K562 (cell line): Measurements from ENCODE around the gene WDR47. TPM values are rescaled to one million over a fixed set of nuclear protein-coding genes. Genes with fewer than 3 reads are reported as not detected.

Experiments used
- ATAC-seq: fragments of 200-7000 bp; cut with Tn5 transposase; 3 replicates; pipeline ENCODE4 v1.9.1; 2020; ENCODE audit warnings: moderate library complexity
- BruUV-seq: library from RNA; stranded (reverse); fragments of 400-500 nt; replicated peaks from 2 replicates; lab custom pipeline; 2021; lab: Mats Ljungman, UMichigan
- CTCF ChIA-PET: fragments of 300-600 bp; formaldehyde crosslinking; extraction: SDS; loops from one replicate; lab custom pipeline; 2021; ENCODE audit warnings: low intra/inter-chr PET ratio; lab: Yijun Ruan, JAX
- POLR2A ChIA-PET: fragments of 300-600, 350-650 bp; sonication (Branson Sonifier 250); formaldehyde crosslinking; extraction: SDS; loops from one replicate; lab custom pipeline; 2021; ENCODE audit warnings: antibody characterized with exemption, inconsistent platforms; lab: Yijun Ruan, JAX
- DNase-seq, 4 experiments: peaks; one replicate each; pipeline versions ENCODE4 v3.0.0 to v3.0.0-alpha.2; 2011 to 2018; ENCODE audit warnings: low spot score in 3 of 4, mixed read lengths in 3 of 4; ENCODE audit errors: extremely low read depth in 1 of 4
- FAIRE-seq: peaks from 2 replicates; lab custom pipeline; 2011; peaks lifted over from hg19 to GRCh38; lab: Jason Lieb, UNC
- H2AFZ ChIP-seq: 2 replicates; pipeline ENCODE4 v1.6.0; 2011; ENCODE audit warnings: low read depth, low read length, control low read depth, inconsistent platforms
- H3K27ac ChIP-seq: fragments of 200-600 bp; 3 replicates; pipeline ENCODE4 v1.8.0; 2011; ENCODE audit warnings: low read depth, mild to moderate bottlenecking, control low read depth, inconsistent platforms, low read length, moderate library complexity, mixed read lengths; ENCODE audit errors: extremely low read depth
- H3K27me3 ChIP-seq, 2 experiments: fragments of 300-600 bp in 1 of 2; 2 replicates in 1 of 2; 3 replicates in 1 of 2; pipeline versions ENCODE4 v1.6.0 to v1.8.0; 2011; ENCODE audit warnings: inconsistent platforms in 2 of 2, low read length in 2 of 2, mild to moderate bottlenecking in 1 of 2, mixed read lengths in 1 of 2, moderate library complexity in 1 of 2; ENCODE audit not compliant: control insufficient read depth in 2 of 2, insufficient read depth in 2 of 2
- H3K36me3 ChIP-seq: fragments of 300-600 bp; 3 replicates; pipeline ENCODE4 v1.8.0; 2011; ENCODE audit warnings: mild to moderate bottlenecking, low read length, inconsistent platforms; ENCODE audit not compliant: control insufficient read depth, insufficient read depth
- H3K4me1 ChIP-seq, 2 experiments: fragments of 200-600 bp in 1 of 2; replicated peaks in 1 of 2; 2 replicates in 1 of 2; 3 replicates in 1 of 2; pipeline versions ENCODE4 v1.5.1 to v1.8.0; 2011; ENCODE audit warnings: inconsistent platforms in 2 of 2, low read length in 2 of 2, mild to moderate bottlenecking in 1 of 2, mixed read lengths in 1 of 2, moderate library complexity in 1 of 2; ENCODE audit not compliant: control insufficient read depth in 2 of 2, insufficient read depth in 2 of 2
- H3K4me2 ChIP-seq: 2 replicates; pipeline ENCODE4 v1.6.1; 2011; ENCODE audit warnings: low read length, control low read depth, inconsistent platforms, mixed read lengths; ENCODE audit not compliant: insufficient read depth
- H3K4me3 ChIP-seq: fragments of 200-600 bp; sonication (generic), shearing (Covaris generic); 2 replicates; pipeline ENCODE4 v1.5.1; 2016; ENCODE audit warnings: control low read depth, inconsistent platforms
- H3K79me2 ChIP-seq: fragments of 200-600 bp; 3 replicates; pipeline ENCODE4 v1.8.0; 2011; ENCODE audit warnings: low read length, inconsistent platforms; ENCODE audit not compliant: control insufficient read depth, insufficient read depth
- H3K9ac ChIP-seq, 2 experiments: 2 replicates each; pipeline versions ENCODE4 v1.6.0 to v1.6.1; 2011; ENCODE audit warnings: low read depth in 2 of 2, low read length in 2 of 2, control low read depth in 1 of 2, inconsistent platforms in 1 of 2, mild to moderate bottlenecking in 1 of 2, mixed read lengths in 1 of 2; ENCODE audit not compliant: insufficient read depth in 1 of 2
- H3K9me1 ChIP-seq: one replicate; pipeline ENCODE4 v1.6.0; 2011; ENCODE audit warnings: inconsistent platforms, mild to moderate bottlenecking, low read length, moderate library complexity; ENCODE audit not compliant: control insufficient read depth, insufficient read depth
- H3K9me3 ChIP-seq: replicated peaks from 2 replicates; pipeline ENCODE4 v1.5.1; 2011; ENCODE audit warnings: low read depth, low read length, inconsistent platforms; ENCODE audit not compliant: control insufficient read depth, insufficient read depth
- H4K20me1 ChIP-seq: replicated peaks from 2 replicates; pipeline ENCODE4 v1.6.1; 2011; ENCODE audit warnings: low read length, inconsistent platforms, mixed read lengths; ENCODE audit not compliant: control insufficient read depth, insufficient read depth
- ESRRB ChIP-seq: fragments of 250-450 bp; sonication (Bioruptor Pico); IDR thresholded peaks from 2 replicates; pipeline ENCODE4 v1.5.0; 2020; ENCODE audit warnings: mild to moderate bottlenecking, moderate library complexity, borderline replicate concordance
- ZNF121 ChIP-seq: sonication (generic); formaldehyde crosslinking; conservative IDR thresholded peaks from 2 replicates; pipeline ENCODE4 v1.8.0; 2022; ENCODE audit warnings: missing genetic modification reagents
- in situ Hi-C: fragments of 300-500 bp; cut with MboI; formaldehyde crosslinking; loops from 4 replicates; pipeline ENCODE4 v1.15.0; 2018; ENCODE audit warnings: inconsistent platforms, mixed read lengths
- intact Hi-C: fragments of 100-400 bp; cut with micrococcal nuclease; formaldehyde crosslinking; loops from 2 replicates; pipeline ENCODE4 v1.14.2; 2022
- polyA plus RNA-seq, 8 experiments: library from polyadenylated mRNA; depleted of rRNA in 4 of 8; stranded (reverse) in 5 of 8; unstranded in 3 of 8; fragments of >200 nt; fragmentation: Nextera tagmentation in 2 of 8; fragmentation: Illumina TruSeq in 1 of 8; extraction: Ambion mirVana in 2 of 8; extraction: Trizol in 1 of 8; gene quantifications; 2 replicates each; pipeline versions ENCODE4 v1.2.1 to v1.2.3, GENCODE V29; 2011 to 2014; ENCODE audit warnings: inconsistent platforms in 1 of 8, missing spikeins in 1 of 8
- total RNA-seq, 7 experiments: library from RNA; depleted of rRNA in 6 of 7; stranded (reverse); fragments of >200 nt in 6 of 7; fragmentation: Illumina TruSeq in 2 of 7; extraction: Trizol in 2 of 7; gene quantifications; 2 replicates each; pipeline versions ENCODE4 v1.2.1 to v1.2.3, GENCODE V29; 2011 to 2021; ENCODE audit warnings: low replicate concordance in 1 of 7
- TF ChIP-seq, protein P1 (sequence below): conservative IDR thresholded peaks from 2 replicates; pipeline ENCODE4 v1.6.1; 2011; ENCODE audit warnings: low read depth, mild to moderate bottlenecking, low read length; ENCODE audit not compliant: control insufficient read depth

Gene WDR47
- total and polyA plus RNA-seq, 9 of the 15 experiments (the other 6 are each of a cell fraction or from before 2014, with no cell fraction given) = 1.3 to 10.1 (median 4.9) TPM

DNA sequence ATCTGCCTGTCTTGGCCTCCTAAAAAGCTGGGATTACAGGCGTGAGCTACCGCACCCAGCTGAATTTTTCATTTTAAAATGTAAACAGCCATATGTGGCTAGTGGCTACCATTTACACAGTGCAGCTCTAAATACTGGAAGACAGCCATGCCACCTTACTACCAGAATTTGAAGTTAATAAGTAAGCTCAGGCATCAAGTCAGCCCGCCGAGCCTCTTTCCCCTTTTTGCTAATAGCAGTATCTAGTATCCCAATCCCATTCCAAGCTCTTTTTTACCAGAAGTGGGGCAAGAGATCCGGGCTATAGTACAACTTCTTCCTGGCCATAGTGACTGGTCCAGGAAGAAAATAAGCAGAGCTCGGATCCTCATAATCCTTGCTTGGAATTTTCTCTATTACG lies 18.8 kb upstream of the WDR47 start (continued):
- TF ChIP-seq, protein P1, sequence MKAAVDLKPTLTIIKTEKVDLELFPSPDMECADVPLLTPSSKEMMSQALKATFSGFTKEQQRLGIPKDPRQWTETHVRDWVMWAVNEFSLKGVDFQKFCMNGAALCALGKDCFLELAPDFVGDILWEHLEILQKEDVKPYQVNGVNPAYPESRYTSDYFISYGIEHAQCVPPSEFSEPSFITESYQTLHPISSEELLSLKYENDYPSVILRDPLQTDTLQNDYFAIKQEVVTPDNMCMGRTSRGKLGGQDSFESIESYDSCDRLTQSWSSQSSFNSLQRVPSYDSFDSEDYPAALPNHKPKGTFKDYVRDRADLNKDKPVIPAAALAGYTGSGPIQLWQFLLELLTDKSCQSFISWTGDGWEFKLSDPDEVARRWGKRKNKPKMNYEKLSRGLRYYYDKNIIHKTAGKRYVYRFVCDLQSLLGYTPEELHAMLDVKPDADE = no peak

DNA sequence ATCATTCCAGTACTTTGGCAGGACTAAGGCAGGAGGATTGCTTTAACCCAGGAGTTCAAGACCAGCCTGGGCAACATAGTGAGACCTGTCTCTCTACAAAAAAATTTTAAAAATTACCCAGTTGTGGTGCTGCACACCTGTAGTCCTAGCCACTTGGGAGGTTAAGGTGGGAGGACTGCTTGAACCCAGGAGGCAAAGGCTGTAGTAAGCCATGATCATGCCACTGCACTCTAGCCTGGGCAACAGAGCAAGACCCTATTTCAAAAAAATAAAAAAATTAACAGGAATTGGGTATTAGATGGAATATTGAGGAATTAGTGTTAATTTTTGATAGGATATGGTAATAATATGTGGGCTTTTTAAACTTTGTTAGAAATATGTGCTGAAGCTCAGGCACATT lies 17.1 kb upstream of the WDR47 start:
- H3K9ac ChIP-seq = no peak overlapping the region
- peaks cover 14% of the 10 kb centered on the region; the same call in 1 of the 3 replicates for H3K36me3 ChIP-seq
- H3K9me3 ChIP-seq = no peaks in the 10 kb centered on the region
- CTCF ChIA-PET = no interaction called here
- no peaks in the 10 kb centered on the region for H3K27me3 ChIP-seq
- POLR2A ChIA-PET = interaction anchor here (1.0 to 1.4 kb wide), 2 partner anchors 11 to 38 kb away, joined by 3 to 5 read pairs; no protein-coding TSS in a partner anchor
- ATAC-seq (no peak), FAIRE-seq (no peak), DNase-seq (no peak)
- intact Hi-C loops (no loop called here), in situ Hi-C loops (no loop called here)
- H3K79me2 ChIP-seq = no peaks in the 10 kb centered on the region
- H2AFZ ChIP-seq = no peak overlapping the region
- H3K4me1 ChIP-seq = no peaks in the 10 kb centered on the region
- no peak overlapping the region for H3K4me3 ChIP-seq
- no peaks in the 10 kb centered on the region for H3K9me1 ChIP-seq
- no peak overlapping the region for H3K4me2 ChIP-seq
- no TSS peak for BruUV-seq
- no peak for TF ChIP-seq ESRRB (CRISPR knock-in tag)
- TF ChIP-seq ZNF121 = peak; percentile 72
- H4K20me1 ChIP-seq = no peaks in the 10 kb centered on the region
- no peak overlapping the region for H3K27ac ChIP-seq
